GM12878 (cell line): ENCODE results near the gene TNS4. TPM values are rescaled to one million over a fixed set of nuclear protein-coding genes. Genes with fewer than 3 reads are reported as not detected.

ENCODE experiments used
- ATAC-seq: fragments of 200-7000 bp; cut with Tn5 transposase; 3 replicates; pipeline ENCODE4 v1.9.1; 2020; ENCODE audit warnings: mild to moderate bottlenecking, moderate library complexity
- BruUV-seq: library from RNA; stranded (reverse); fragments of 400-500 nt; replicated peaks from 2 replicates; lab custom pipeline; 2021; lab: Mats Ljungman, UMichigan
- CTCF ChIA-PET: fragments of 300-600 bp; sonication (Branson Sonifier 250); formaldehyde crosslinking; extraction: SDS; loops from one replicate; lab custom pipeline; 2021; ENCODE audit warnings: inconsistent platforms; lab: Yijun Ruan, JAX
- POLR2A ChIA-PET: fragments of 350-600 bp; formaldehyde crosslinking; extraction: SDS; loops from one replicate; lab custom pipeline; 2021; ENCODE audit warnings: inconsistent platforms; lab: Charles Lee
- RAD21 ChIA-PET: fragments of 300-600 bp; sonication (Branson Sonifier 250); formaldehyde crosslinking; loops from one replicate; lab custom pipeline; 2023; ENCODE audit warnings: antibody characterized with exemption; ENCODE audit not compliant: unreplicated experiment; lab: Charles Lee
- SMC1A ChIA-PET: fragments of 300-600 bp; sonication (Branson Sonifier 250); formaldehyde crosslinking; loops from one replicate; lab custom pipeline; 2023; ENCODE audit not compliant: unreplicated experiment, uncharacterized antibody; lab: Charles Lee
- DNase-seq: peaks from one replicate; pipeline ENCODE4 v3.0.0-alpha.2; 2011; ENCODE audit warnings: low read depth, low spot score
- FAIRE-seq: peaks from 3 replicates; lab custom pipeline; 2011; peaks lifted over from hg19 to GRCh38; lab: Jason Lieb, UNC
- H2AFZ ChIP-seq: 2 replicates; pipeline ENCODE4 v1.6.0; 2011; ENCODE audit warnings: low read depth, low read length, control low read depth; ENCODE audit not compliant: control insufficient read depth
- H3K27ac ChIP-seq: 2 replicates; pipeline ENCODE4 v1.5.1; 2011; ENCODE audit warnings: control low read depth; ENCODE audit not compliant: control insufficient read depth, insufficient read depth
- H3K27me3 ChIP-seq, 2 experiments: replicated peaks in 1 of 2; 2 replicates each; pipeline versions ENCODE4 v1.6.0 to v1.6.1; 2011; ENCODE audit warnings: low read length in 1 of 2; ENCODE audit not compliant: control insufficient read depth in 2 of 2, insufficient read depth in 2 of 2
- H3K36me3 ChIP-seq, 2 experiments: 2 replicates each; pipeline ENCODE4 v1.5.1; 2011; ENCODE audit warnings: low read length in 1 of 2; ENCODE audit not compliant: control insufficient read depth in 2 of 2, insufficient read depth in 2 of 2
- H3K4me1 ChIP-seq: 2 replicates; pipeline ENCODE4 v1.6.1; 2011; ENCODE audit warnings: mild to moderate bottlenecking, low read length, moderate library complexity, mixed read lengths; ENCODE audit not compliant: control insufficient read depth, insufficient read depth
- H3K4me2 ChIP-seq: 2 replicates; pipeline ENCODE4 v1.6.0; 2011; ENCODE audit warnings: control low read depth; ENCODE audit not compliant: control insufficient read depth, insufficient read depth
- H3K4me3 ChIP-seq: fragments of 200-600 bp; sonication (generic); 2 replicates; pipeline ENCODE4 v1.5.1; 2016
- H3K79me2 ChIP-seq: 2 replicates; pipeline ENCODE4 v1.6.0; 2011; ENCODE audit warnings: low read length; ENCODE audit not compliant: control insufficient read depth, insufficient read depth
- H3K9ac ChIP-seq: 2 replicates; pipeline ENCODE4 v1.8.0; 2011; ENCODE audit warnings: low read length, control low read depth, mixed read lengths; ENCODE audit not compliant: control insufficient read depth, insufficient read depth
- H3K9me3 ChIP-seq: replicated peaks from 3 replicates; pipeline ENCODE4 v1.5.1; 2011; ENCODE audit warnings: mild to moderate bottlenecking, low read length; ENCODE audit not compliant: control insufficient read depth, insufficient read depth
- H4K20me1 ChIP-seq: 2 replicates; pipeline ENCODE4 v1.6.0; 2011; ENCODE audit not compliant: control insufficient read depth, insufficient read depth
- DPF2 ChIP-seq: fragments of 450-650 bp; IDR thresholded peaks from 2 replicates; pipeline ENCODE4 v1.6.1; 2017; ENCODE audit warnings: mild to moderate bottlenecking
- GABPA ChIP-seq: IDR thresholded peaks from 2 replicates; pipeline ENCODE4 v1.6.1; 2014; ENCODE audit warnings: antibody characterized with exemption, low read depth, mild to moderate bottlenecking, inconsistent platforms
- MYB ChIP-seq: fragments of 150-350 bp; IDR thresholded peaks from 2 replicates; pipeline ENCODE4 v1.6.1; 2014; ENCODE audit warnings: mild to moderate bottlenecking, low read depth, low read length, borderline replicate concordance
- RUNX3 ChIP-seq: IDR thresholded peaks from 2 replicates; pipeline ENCODE4 v1.6.1; 2012; ENCODE audit warnings: low read length, inconsistent platforms
- SIX5 ChIP-seq: IDR thresholded peaks from 2 replicates; pipeline ENCODE4 v1.6.1; 2011; ENCODE audit warnings: mild to moderate bottlenecking, low read depth, low read length, moderate library complexity; ENCODE audit not compliant: severe bottlenecking
- USF1 ChIP-seq: IDR thresholded peaks from 2 replicates; pipeline ENCODE4 v1.6.1; 2011; ENCODE audit warnings: borderline replicate concordance, low read depth, mild to moderate bottlenecking, moderate library complexity, mixed read lengths, low read length; ENCODE audit not compliant: insufficient read depth; ENCODE audit errors: extremely low read length
- ZSCAN29 ChIP-seq: fragments of 450-650 bp; IDR thresholded peaks from 2 replicates; pipeline ENCODE4 v1.6.1; 2017; ENCODE audit warnings: mild to moderate bottlenecking, moderate library complexity
- WGBS: methylation state at CpG from one replicate; pipeline ENCODE4 v1.1.6; 2016; ENCODE audit warnings: low lambda C conversion rate; ENCODE audit not compliant: insufficient replicate concordance, insufficient coverage; ENCODE audit errors: missing lambda C conversion rate; 5-methylcytosine and 5-hydroxymethylcytosine counted together
- in situ Hi-C: fragments of 300-500 bp; cut with MboI; formaldehyde crosslinking; loops from 9 replicates; pipeline ENCODE4 v1.14.3; 2018; ENCODE audit warnings: mixed read lengths
- intact Hi-C: fragments of 100-400 bp; cut with micrococcal nuclease; formaldehyde crosslinking; loops from one replicate; pipeline ENCODE4 v1.14.2; 2022; ENCODE audit not compliant: unreplicated experiment
- polyA plus RNA-seq, 11 experiments: library from polyadenylated mRNA; depleted of rRNA in 4 of 11; unstranded in 6 of 11; stranded (reverse) in 5 of 11; fragments of >200 nt; fragmentation: Nextera tagmentation in 4 of 11; fragmentation: Illumina TruSeq in 1 of 11; extraction: Ambion mirVana in 4 of 11; extraction: Trizol in 1 of 11; gene quantifications; 1 replicate in 1 of 11; 2 replicates in 10 of 11; pipeline versions ENCODE4 v1.2.1 to v1.2.3, GENCODE V29; 2011 to 2016; ENCODE audit warnings: inconsistent platforms in 2 of 11, missing spikeins in 2 of 11, low read depth in 1 of 11
- total RNA-seq, 4 experiments: library from RNA; depleted of rRNA in 3 of 4; stranded (reverse); fragments of >200 nt in 3 of 4; fragmentation: Illumina TruSeq in 1 of 4; extraction: Trizol in 1 of 4; gene quantifications; 2 replicates each; pipeline versions ENCODE4 v1.2.1 to v1.2.3, GENCODE V29; 2013 to 2021

The TNS4 gene
- total and polyA plus RNA-seq, 10 of the 15 experiments (the other 5 are each of a cell fraction or from before 2014, with no cell fraction given) = 0.10 to 0.90 (median 0.68) TPM; not detected in 2

- no peak overlapping the region for H3K27ac ChIP-seq
- no peak overlapping the region for H3K9ac ChIP-seq
- POLR2A ChIA-PET = interaction anchor here (0.6 kb wide), 1 partner anchor 36 kb away, joined by 3 read pairs; no protein-coding TSS in a partner anchor
- intact Hi-C loops = no loop called here
- no peak for DNase-seq
- SMC1A ChIA-PET = interaction anchor here (1.0 to 1.6 kb wide), 4 partner anchors 10 to 42 kb away, joined by 3 to 5 read pairs (median 3); no protein-coding TSS in a partner anchor
- in situ Hi-C loops = no loop called here
- no peaks in the 10 kb centered on the region for H3K9me3 ChIP-seq
- no peak for TF ChIP-seq DPF2
- TF ChIP-seq, all 136 proteins: peak for 0
- peaks cover 0 to 2% of the 10 kb centered on the region in 2 experiments; a peak in 2 of 4 replicates for H3K27me3 ChIP-seq
- H4K20me1 ChIP-seq = no peaks in the 10 kb centered on the region
- ATAC-seq (no peak), FAIRE-seq (no peak)
- no peak overlapping the region for H3K4me2 ChIP-seq
- H3K4me1 ChIP-seq = peaks cover 7% of the 10 kb centered on the region
- BruUV-seq = no TSS peak
- ChIA-PET CTCF (interaction anchor here (0.5 to 2.1 kb wide), 3 partner anchors 10 to 36 kb away, joined by 3 to 10 read pairs (median 7); no protein-coding TSS in a partner anchor), RAD21 (interaction anchor here (1.8 kb wide), 1 partner anchor 10 kb away, joined by 3 read pairs; no protein-coding TSS in a partner anchor)
- H3K4me3 ChIP-seq = no peak overlapping the region
- H3K79me2 ChIP-seq = no peaks in the 10 kb centered on the region
- H3K36me3 ChIP-seq = no peaks in the 10 kb centered on the region
- 51% methylated on average over 12 of the region's 12 CpGs for WGBS
- no peak overlapping the region for H2AFZ ChIP-seq
Observed at GRCh38 chr17:40486522-40487370, 14.7 kb downstream of the TNS4 start.

GRCh38 chr17:40485851-40486521 lies 15.4 kb downstream of the TNS4 start:
- 32% methylated on average over 17 of the region's 17 CpGs for WGBS
- intact Hi-C loops (no loop called here), in situ Hi-C loops (no loop called here)
- Histone ChIP-seq H3K27me3 (peaks cover 0 to 2% of the 10 kb centered on the region in 2 experiments; a peak in 2 of 4 replicates), H3K9ac (no peak overlapping the region), H3K36me3 (no peaks in the 10 kb centered on the region), H3K4me2 (no peak overlapping the region), H3K4me3 (no peak overlapping the region), H3K4me1 (peaks cover 8% of the 10 kb centered on the region), H4K20me1 (no peaks in the 10 kb centered on the region), H3K27ac (no peak overlapping the region), H3K79me2 (no peaks in the 10 kb centered on the region), H2AFZ (no peak overlapping the region), H3K9me3 (no peaks in the 10 kb centered on the region)
- no peak for FAIRE-seq
- ChIA-PET SMC1A (interaction anchor here (1.0 to 1.6 kb wide), 3 partner anchors 9 to 41 kb away, joined by 3 to 5 read pairs (median 3); no protein-coding TSS in a partner anchor), CTCF (interaction anchor here (0.5 to 2.1 kb wide), 2 partner anchors 10 to 36 kb away, joined by 3 to 7 read pairs; no protein-coding TSS in a partner anchor), RAD21 (interaction anchor here (1.8 kb wide), 1 partner anchor 9 kb away, joined by 3 read pairs; no protein-coding TSS in a partner anchor), POLR2A (interaction anchor here (0.5 kb wide), 1 partner anchor 1621 kb away, joined by 4 read pairs; no protein-coding TSS in a partner anchor)
- no TSS peak for BruUV-seq
- no peak for DNase-seq
- ATAC-seq = no peak
- TF ChIP-seq RUNX3 (0 out of 2 replicates have a peak, but pooled peaks have one; percentile 6), ZSCAN29 (no peak), DPF2 (no peak), MYB (no peak), GABPA (no peak), USF1 (no peak), SIX5 (no peak)
- TF ChIP-seq, all 136 proteins: peak for 1
